HCT116 (cell line): ENCODE measurements around the gene PRKAR2A. TPM values are rescaled to one million over a fixed set of nuclear protein-coding genes. Genes with fewer than 3 reads are reported as not detected.

ENCODE experiments used
- ATAC-seq: fragments of 200-7000 bp; cut with Tn5 transposase; 2 replicates; pipeline ENCODE4 v1.9.1; 2020; ENCODE audit warnings: mild to moderate bottlenecking, moderate library complexity
- BruUV-seq: library from RNA; stranded (reverse); fragments of 400-500 nt; replicated peaks from 2 replicates; lab custom pipeline; 2021; lab: Mats Ljungman, UMichigan
- CTCF ChIA-PET: fragments of 300-600 bp; sonication (Branson Sonifier 250); formaldehyde crosslinking; loops from one replicate; lab custom pipeline; 2021; ENCODE audit warnings: antibody characterized with exemption; lab: Charles Lee
- POLR2A ChIA-PET: fragments of 300-600, 350-600 bp; sonication (Branson Sonifier 250); formaldehyde crosslinking; loops from one replicate; lab custom pipeline; 2021; ENCODE audit warnings: antibody characterized with exemption; lab: Charles Lee
- RAD21 ChIA-PET, 2 experiments: fragments of 300-600 bp; sonication (Branson Sonifier 250); formaldehyde crosslinking; loops; one replicate each; lab custom pipeline; 2023; ENCODE audit warnings: low total read pairs in 2 of 2; ENCODE audit not compliant: uncharacterized antibody in 2 of 2, unreplicated experiment in 2 of 2, low non-redundant PET in 1 of 2; lab: Charles Lee
- DNase-seq: peaks from one replicate; pipeline ENCODE4 v3.0.0-alpha.2; 2010; ENCODE audit warnings: low read depth, low spot score
- H2AFZ ChIP-seq: fragments of 200-600 bp; shearing (Covaris generic), sonication (generic); 2 replicates; pipeline ENCODE4 v1.6.1; 2017; ENCODE audit warnings: low read depth, mixed run types, mixed read lengths, antibody characterized with exemption, low read length; ENCODE audit not compliant: poor library complexity, severe bottlenecking
- H3K27ac ChIP-seq: 2 replicates; pipeline ENCODE4 v1.5.1; 2012; ENCODE audit warnings: low read depth, low read length
- H3K27me3 ChIP-seq: fragments of 200-600 bp; sonication (generic); 2 replicates; pipeline ENCODE4 v1.6.1; 2016; ENCODE audit warnings: mixed run types, low read length, mixed read lengths; ENCODE audit not compliant: insufficient read depth
- H3K36me3 ChIP-seq, 2 experiments: fragments of 200-500 bp in 1 of 2; fragments of 200-600 bp in 1 of 2; sonication (Bioruptor generic) in 1 of 2; sonication (generic) in 1 of 2; 2 replicates each; pipeline versions ENCODE4 v1.5.1 to v1.6.1; 2014 to 2016; ENCODE audit warnings: low read length in 2 of 2, inconsistent platforms in 1 of 2, mixed read lengths in 1 of 2, mixed run types in 1 of 2; ENCODE audit not compliant: insufficient read depth in 2 of 2, control insufficient read depth in 1 of 2
- H3K4me1 ChIP-seq, 2 experiments: fragments of 200-600 bp in 1 of 2; sonication (generic) in 1 of 2; 2 replicates each; pipeline versions ENCODE4 v1.5.1 to v1.6.1; 2012 to 2017; ENCODE audit warnings: low read length in 2 of 2, inconsistent platforms in 1 of 2, mild to moderate bottlenecking in 1 of 2, mixed read lengths in 1 of 2, mixed run types in 1 of 2, moderate library complexity in 1 of 2; ENCODE audit not compliant: insufficient read depth in 2 of 2, control insufficient read depth in 1 of 2
- H3K4me2 ChIP-seq: fragments of 200-600 bp; sonication (generic); 2 replicates; pipeline ENCODE4 v1.6.1; 2017; ENCODE audit warnings: mixed run types, low read length, mixed read lengths
- H3K4me3 ChIP-seq, 2 experiments: fragments of 200-600 bp in 1 of 2; sonication (generic) in 1 of 2; replicated peaks in 1 of 2; 2 replicates each; pipeline ENCODE4 v1.5.1; 2011 to 2016; ENCODE audit warnings: low read length in 2 of 2, control low read depth in 1 of 2, low read depth in 1 of 2, mild to moderate bottlenecking in 1 of 2, mixed read lengths in 1 of 2, mixed run types in 1 of 2
- H3K79me2 ChIP-seq: fragments of 200-600 bp; sonication (generic); 2 replicates; pipeline ENCODE4 v1.6.1; 2017; ENCODE audit warnings: mild to moderate bottlenecking, mixed run types, low read length, moderate library complexity, mixed read lengths; ENCODE audit not compliant: insufficient read depth
- H3K9ac ChIP-seq: fragments of 200-600 bp; sonication (generic); 2 replicates; pipeline ENCODE4 v1.6.1; 2016; ENCODE audit warnings: low read length, mixed read lengths
- H3K9me2 ChIP-seq: fragments of 200-600 bp; sonication (generic), shearing (Covaris generic); 2 replicates; pipeline ENCODE4 v1.6.1; 2017; ENCODE audit warnings: mixed run types, mild to moderate bottlenecking, moderate library complexity; ENCODE audit not compliant: insufficient read depth
- H3K9me3 ChIP-seq, 2 experiments: fragments of 200-500 bp in 1 of 2; fragments of 200-600 bp in 1 of 2; sonication (Bioruptor generic) in 1 of 2; sonication (generic) in 1 of 2; 2 replicates each; pipeline ENCODE4 v1.6.1; 2014 to 2017; ENCODE audit warnings: low read length in 2 of 2, mixed read lengths in 2 of 2, inconsistent platforms in 1 of 2, low read depth in 1 of 2, mild to moderate bottlenecking in 1 of 2, mixed run types in 1 of 2, moderate library complexity in 1 of 2; ENCODE audit not compliant: control insufficient read depth in 1 of 2, insufficient read depth in 1 of 2
- H4K20me1 ChIP-seq: fragments of 200-600 bp; sonication (generic), shearing (Covaris generic); 2 replicates; pipeline ENCODE4 v1.6.1; 2017; ENCODE audit warnings: mixed run types, mild to moderate bottlenecking, moderate library complexity; ENCODE audit not compliant: insufficient read depth
- CBX3 ChIP-seq: IDR thresholded peaks from 2 replicates; pipeline ENCODE4 v1.6.1; 2012; ENCODE audit warnings: low read depth
- CEBPB ChIP-seq: IDR thresholded peaks from 2 replicates; pipeline ENCODE4 v1.6.1; 2012; ENCODE audit warnings: low read depth
- CTCF ChIP-seq, 3 experiments: fragments of 200-600 bp in 1 of 3; sonication (generic) in 1 of 3; IDR thresholded peaks in 2 of 3; conservative IDR thresholded peaks in 1 of 3; 2 replicates each; pipeline ENCODE4 v1.5.1; 2012 to 2017; ENCODE audit warnings: low read depth in 2 of 3, low read length in 2 of 3, antibody characterized with exemption in 1 of 3, borderline replicate concordance in 1 of 3, control low read depth in 1 of 3, mild to moderate bottlenecking in 1 of 3, mixed read lengths in 1 of 3, mixed run types in 1 of 3, moderate library complexity in 1 of 3; ENCODE audit not compliant: insufficient read depth in 1 of 3
- ELF1 ChIP-seq: IDR thresholded peaks from 2 replicates; pipeline ENCODE4 v1.6.1; 2012; ENCODE audit warnings: low read depth, borderline replicate concordance
- EZH2phosphoT487 ChIP-seq: fragments of 200-600 bp; IDR thresholded peaks from 2 replicates; pipeline ENCODE4 v1.6.1; 2018; ENCODE audit warnings: antibody characterized with exemption, borderline replicate concordance
- JUND ChIP-seq: IDR thresholded peaks from 2 replicates; pipeline ENCODE4 v1.6.1; 2012
- POLR2A ChIP-seq: IDR thresholded peaks from 2 replicates; pipeline ENCODE4 v1.7.0; 2011; ENCODE audit warnings: borderline replicate concordance; ENCODE audit not compliant: insufficient read depth, insufficient read length; ENCODE audit errors: extremely low read depth
- POLR2AphosphoS5 ChIP-seq: IDR thresholded peaks from 2 replicates; pipeline ENCODE4 v1.6.1; 2011; ENCODE audit warnings: mild to moderate bottlenecking, low read depth, low read length, moderate library complexity
- SRF ChIP-seq: IDR thresholded peaks from 2 replicates; pipeline ENCODE4 v1.6.1; 2012; ENCODE audit warnings: low read depth
- YY1 ChIP-seq: IDR thresholded peaks from 2 replicates; pipeline ENCODE4 v1.6.1; 2011; ENCODE audit warnings: low read length, low read depth, moderate library complexity, mild to moderate bottlenecking; ENCODE audit not compliant: insufficient replicate concordance; ENCODE audit errors: extremely low read depth
- ZFX ChIP-seq: fragments of 450-650 bp; IDR thresholded peaks from 2 replicates; pipeline ENCODE4 v1.6.1; 2017
- ZNF274 ChIP-seq: fragments of 200-500 bp; sonication (Bioruptor generic); IDR thresholded peaks from 2 replicates; pipeline ENCODE4 v1.6.1; 2014; ENCODE audit warnings: mild to moderate bottlenecking, low read depth, low read length, inconsistent platforms
- intact Hi-C: fragments of 100-400 bp; cut with micrococcal nuclease; formaldehyde crosslinking; loops from 2 replicates; pipeline ENCODE4 v1.10.0; 2022
- total RNA-seq: library from RNA; stranded (reverse); gene quantifications from one replicate; pipeline ENCODE4 v1.2.1, GENCODE V29; 2021; ENCODE audit not compliant: unreplicated experiment

The PRKAR2A gene
- total RNA-seq, 1 experiment from 2014 or later = 63.3 TPM

- Histone ChIP-seq H3K4me3 (no peak overlapping the region), H3K27me3 (no peaks in the 10 kb centered on the region), H3K9ac (no peak overlapping the region), H4K20me1 (no peaks in the 10 kb centered on the region), H3K4me1 (peaks cover 0 to 6% of the 10 kb centered on the region in 2 experiments; a peak in 1 of 4 replicates), H3K9me2 (no peaks in the 10 kb centered on the region), H3K9me3 (no peaks in the 10 kb centered on the region), H3K4me2 (no peak overlapping the region), H3K79me2 (no peaks in the 10 kb centered on the region), H2AFZ (no peak overlapping the region), H3K27ac (no peak overlapping the region), H3K36me3 (no peaks in the 10 kb centered on the region)
- POLR2A ChIA-PET = no interaction called here
- intact Hi-C loops = no loop called here
- DNase-seq (no peak), ATAC-seq (no peak)
- TF ChIP-seq JUND (no peak), POLR2A (no peak), SRF (no peak), ZNF274 (no peak), ELF1 (no peak), CBX3 (no peak), EZH2phosphoT487 (no peak), CTCF (IDR thresholded peaks at IDR 0.05 in 2 of 3, conservative IDR thresholded peaks at IDR 0.05 in 1 of 3; ENCODE audit: borderline replicate concordance in 1 of 3, insufficient read depth in 1 of 3, low read depth in 2 of 3, low read length in 2 of 3) (no peak), YY1 (no peak), POLR2AphosphoS5 (no peak), ZFX (no peak), CEBPB (no peak)
- CTCF ChIA-PET = no interaction called here
- no TSS peak for BruUV-seq
- RAD21 ChIA-PET = no interaction called here
Observed at GRCh38 chr3:48863122-48863521, 15.4 kb upstream of the PRKAR2A start.
